HG03196 (cell line): Measurements from ENCODE around the gene RFX1.
"Not testable (repeated sequence)": the region's sequence is repeated elsewhere in the genome, so short reads cannot be mapped to it uniquely, and the experiment has no call there.

Experiments
- ATAC-seq: cut with Tn5 transposase; IDR thresholded peaks from one replicate; pipeline ENCODE4 v1.9.1; 2021; ENCODE audit not compliant: unreplicated experiment

The RFX1 gene

GRCh38 chr19:14027856-14028450 is 21.8 kb upstream of the RFX1 start, which contains the start of gene RLN3:
Gene RLN3 (plus strand): TSS chr19:14028148. CDS start chr19:14028205, 57 bp downstream.
- ATAC-seq: no peak

- ATAC-seq: not testable (repeated sequence)
Measured at GRCh38 chr19:14026652-14027192, 20.6 kb upstream of the RFX1 start.

GRCh38 chr19:14023404-14024235 is 17.5 kb upstream of the RFX1 start:
- no peak for ATAC-seq

GRCh38 chr19:14022469-14022868 is 16.3 kb upstream of the RFX1 start:
- ATAC-seq: no peak

GRCh38 chr19:14021474-14021873 is 15.4 kb upstream of the RFX1 start:
- ATAC-seq: no peak

- ATAC-seq: not testable (repeated sequence)
Measured at GRCh38 chr19:14019739-14020138, 13.6 kb upstream of the RFX1 start.

- ATAC-seq: no peak
Measured at GRCh38 chr19:14019100-14019499, 13.0 kb upstream of the RFX1 start.

- ATAC-seq: peak; percentile 82
Measured at GRCh38 chr19:14015524-14016035, 9.5 kb upstream of the RFX1 start.

- ATAC-seq: no peak
Measured at GRCh38 chr19:14012378-14012915, 6.3 kb upstream of the RFX1 start.

GRCh38 chr19:14006766-14007562 is 844 bp upstream of the RFX1 start:
- peak; percentile 27 for ATAC-seq

- peak; percentile 41 for ATAC-seq
Measured at GRCh38 chr19:14005349-14006084, 603 bp downstream of the RFX1 start.

- ATAC-seq: no peak
Measured at GRCh38 chr19:14004619-14005348, 1.3 kb downstream of the RFX1 start.

- ATAC-seq: no peak
Measured at GRCh38 chr19:14003251-14004055, 2.7 kb downstream of the RFX1 start.

GRCh38 chr19:14002571-14003250 is 3.4 kb downstream of the RFX1 start:
- ATAC-seq: no peak

- no peak for ATAC-seq
Measured at GRCh38 chr19:14000691-14001375, 5.3 kb downstream of the RFX1 start.

- ATAC-seq: no peak
Measured at GRCh38 chr19:13999085-13999484, 7.0 kb downstream of the RFX1 start.

GRCh38 chr19:13998426-13998825 is 7.7 kb downstream of the RFX1 start:
- ATAC-seq: no peak

- ATAC-seq: no peak
Measured at GRCh38 chr19:13997631-13997962, 8.5 kb downstream of the RFX1 start.
